ENCODE results near the gene PRKG2.
"Not testable (repeated sequence)": the region's sequence is repeated elsewhere in the genome, so short reads cannot be mapped to it uniquely, and the experiment has no call there.

The PRKG2 gene

DNA sequence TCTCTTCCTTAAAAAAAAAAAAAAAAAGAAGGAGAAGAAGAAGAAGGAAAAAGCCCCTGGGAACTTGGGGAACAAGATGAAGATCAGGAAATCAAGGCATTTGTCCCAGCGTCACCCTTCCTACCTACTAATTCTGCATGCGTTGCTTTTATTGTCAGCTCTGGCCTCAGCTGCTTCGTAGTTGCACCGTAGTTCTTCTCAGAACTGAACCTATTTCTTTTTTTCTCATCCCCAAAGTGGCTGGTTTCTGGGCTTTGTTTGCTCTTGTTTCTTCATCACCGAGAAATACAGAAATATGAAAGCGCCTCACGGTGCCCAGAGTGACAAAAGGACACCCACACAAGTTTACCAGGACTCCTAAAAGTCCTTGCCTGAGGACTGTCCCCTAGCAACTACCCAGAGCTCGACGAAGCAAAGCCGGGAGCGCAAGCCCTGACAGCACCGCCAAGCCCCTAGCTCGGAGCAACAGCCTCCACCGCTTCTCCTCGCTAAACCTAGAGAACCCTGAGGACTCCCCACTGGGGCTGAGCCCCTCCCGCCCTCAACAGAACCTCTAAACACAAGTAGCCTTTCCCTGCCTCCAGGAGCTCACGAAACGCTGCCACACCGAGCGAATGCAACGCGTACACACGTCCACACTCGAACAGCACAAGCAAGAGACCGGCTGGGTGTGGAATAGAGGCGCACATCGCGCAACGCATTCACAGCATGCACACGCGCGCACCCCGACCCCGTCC lies 710 bp downstream of the PRKG2 start:
- peak in 1 of 2 donors; percentile 16 for ATAC-seq

DNA sequence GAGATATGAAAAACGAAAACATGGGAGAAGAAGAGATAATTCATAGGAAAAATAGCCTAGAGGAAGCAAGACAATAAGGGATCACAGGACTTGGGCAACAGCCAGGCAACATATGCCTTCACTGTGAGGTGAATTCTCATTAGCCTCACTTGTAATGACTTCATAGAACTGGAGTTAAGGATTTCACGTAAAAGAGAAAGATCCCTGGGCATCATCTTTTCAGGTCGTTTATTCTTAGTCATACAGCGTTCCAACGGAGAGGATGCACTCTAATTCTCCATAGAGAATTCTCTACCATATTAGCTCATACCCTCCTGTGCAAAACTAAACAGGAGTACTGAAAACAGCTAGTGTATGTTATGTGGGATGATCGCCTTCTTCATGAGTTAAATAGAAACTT lies 1.4 kb downstream of the PRKG2 start:
- ATAC-seq, result no peak

DNA sequence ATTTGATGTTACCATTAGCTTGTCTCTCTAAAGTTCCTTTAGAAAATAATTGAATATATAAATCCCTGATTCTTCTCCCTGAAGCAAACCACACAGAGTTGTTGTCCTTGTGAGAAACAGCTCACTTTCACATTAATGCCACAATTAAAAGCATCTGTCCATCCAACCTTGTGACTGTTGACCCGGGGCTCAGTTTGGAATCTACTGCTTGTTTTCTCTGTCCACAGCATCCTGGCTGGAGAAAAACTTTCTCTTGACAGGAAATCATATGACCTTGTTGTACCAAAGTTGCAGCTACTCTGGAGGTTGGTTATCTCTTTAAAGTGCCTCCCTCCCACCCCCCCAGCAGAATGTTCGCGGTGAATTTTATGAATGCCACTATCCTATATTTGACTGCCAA lies 3.1 kb downstream of the PRKG2 start:
- no peak for ATAC-seq

DNA sequence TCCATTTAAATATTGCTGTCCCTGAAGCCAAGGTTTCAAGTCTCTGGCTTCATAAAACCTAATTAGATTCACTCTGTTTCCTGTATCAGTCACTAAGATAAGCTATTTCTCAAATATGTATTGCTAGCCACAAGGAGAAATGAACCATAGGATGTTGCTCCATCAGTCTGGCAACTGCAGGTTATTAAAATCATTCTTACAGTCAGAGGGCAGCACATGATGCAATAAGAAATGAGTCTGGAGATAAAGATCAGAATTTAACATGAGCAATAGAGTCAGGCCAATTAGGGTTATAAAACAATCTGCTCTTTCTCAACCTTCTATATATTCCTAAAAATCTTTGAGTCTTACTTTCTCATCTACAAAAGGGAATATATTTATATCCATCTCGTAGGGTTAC lies 7.2 kb downstream of the PRKG2 start:
- no peak for ATAC-seq

DNA sequence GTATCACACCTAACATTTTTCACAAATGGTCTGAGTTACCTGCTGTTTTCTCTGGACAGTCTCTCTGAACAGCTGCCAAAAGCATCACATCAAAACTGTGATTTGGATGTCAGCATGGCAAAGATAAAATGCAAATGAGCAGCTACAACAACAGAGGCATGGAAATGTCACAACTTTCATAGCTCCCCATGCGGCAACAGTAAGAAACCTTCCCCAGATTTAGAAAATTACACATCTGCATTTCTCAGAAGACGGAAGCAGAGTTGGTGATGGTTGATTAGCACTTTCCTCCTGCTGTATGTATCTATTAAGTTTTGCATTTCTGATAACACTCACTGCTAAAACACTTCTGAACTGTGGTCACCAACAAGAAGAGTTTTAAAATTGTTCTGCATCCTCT lies 9.7 kb downstream of the PRKG2 start:
- ATAC-seq, result no peak

DNA sequence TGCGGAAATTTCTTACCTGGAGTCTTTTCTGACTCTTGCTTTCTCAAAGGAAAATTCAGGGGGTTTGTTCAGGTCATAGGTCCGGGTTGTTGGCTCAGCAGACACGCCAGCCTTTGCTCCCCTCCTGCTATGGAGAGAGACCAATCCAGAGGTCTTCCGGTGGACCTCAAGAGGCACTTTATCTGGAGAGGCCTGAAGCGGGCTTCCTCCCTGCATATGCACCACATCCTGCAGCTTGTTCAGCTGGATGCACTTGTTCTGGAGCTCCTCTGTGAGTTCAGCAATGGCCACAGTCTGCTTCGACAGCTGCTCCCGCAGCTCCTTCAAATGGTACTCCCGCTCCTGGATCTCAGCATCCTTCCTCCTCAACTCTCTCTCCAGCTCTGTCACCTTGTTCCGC lies 10.5 kb downstream of the PRKG2 start:
- no peak for ATAC-seq

DNA sequence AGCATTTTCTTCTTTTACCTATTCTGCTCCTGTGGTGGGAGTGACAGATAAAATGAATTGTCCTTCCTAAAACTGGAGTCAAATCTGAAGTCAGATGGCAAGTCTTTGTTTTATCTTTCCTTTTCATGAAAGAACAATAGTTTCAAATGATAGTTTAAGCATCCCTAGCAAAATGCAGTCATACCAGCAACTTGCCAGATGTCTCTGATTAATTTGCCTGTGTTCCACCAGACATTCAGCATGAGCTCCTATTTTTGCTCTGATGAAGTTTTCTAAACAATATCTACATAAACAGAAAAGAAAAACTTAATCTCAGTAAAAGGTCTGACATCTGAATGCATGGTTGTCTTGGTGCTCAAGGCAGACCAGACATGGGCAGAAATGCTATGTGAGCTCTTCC lies 15.2 kb downstream of the PRKG2 start:
- ATAC-seq, result no peak

- no peak for ATAC-seq
Measured at GRCh38 chr4:81198609-81199008, 16.4 kb downstream of the PRKG2 start.

DNA sequence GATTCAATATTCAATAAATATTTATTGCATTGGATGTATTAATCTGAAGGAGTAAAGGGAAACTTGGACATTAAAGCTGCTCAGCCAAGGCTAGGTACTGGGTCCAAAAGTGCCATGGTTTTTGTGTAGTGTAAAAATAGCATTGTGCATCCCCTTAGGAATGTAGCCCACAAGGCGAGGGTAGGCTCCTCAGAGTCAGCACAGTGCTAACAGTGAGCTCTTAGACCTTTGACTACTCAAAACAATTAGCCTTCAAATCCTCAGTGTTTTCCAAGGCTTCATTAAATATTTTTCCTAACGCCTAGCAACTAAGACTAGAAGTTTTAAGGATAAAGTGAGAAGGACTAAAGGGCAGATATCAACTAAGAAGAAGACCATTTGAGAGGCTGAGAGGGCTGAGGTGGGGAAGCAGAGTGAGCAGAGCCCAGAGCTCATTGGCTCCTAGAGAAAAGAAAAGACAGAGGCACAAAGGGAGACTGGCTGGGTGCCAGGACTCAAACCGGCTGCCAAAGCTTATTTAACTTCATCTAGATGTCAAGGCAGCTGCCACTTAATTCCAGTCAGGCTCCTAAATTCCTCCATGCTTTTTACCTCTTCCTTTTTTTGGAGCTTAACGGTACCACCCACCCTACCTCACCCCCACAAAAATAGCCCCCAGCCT lies 17.0 kb downstream of the PRKG2 start:
- no peak for ATAC-seq

DNA sequence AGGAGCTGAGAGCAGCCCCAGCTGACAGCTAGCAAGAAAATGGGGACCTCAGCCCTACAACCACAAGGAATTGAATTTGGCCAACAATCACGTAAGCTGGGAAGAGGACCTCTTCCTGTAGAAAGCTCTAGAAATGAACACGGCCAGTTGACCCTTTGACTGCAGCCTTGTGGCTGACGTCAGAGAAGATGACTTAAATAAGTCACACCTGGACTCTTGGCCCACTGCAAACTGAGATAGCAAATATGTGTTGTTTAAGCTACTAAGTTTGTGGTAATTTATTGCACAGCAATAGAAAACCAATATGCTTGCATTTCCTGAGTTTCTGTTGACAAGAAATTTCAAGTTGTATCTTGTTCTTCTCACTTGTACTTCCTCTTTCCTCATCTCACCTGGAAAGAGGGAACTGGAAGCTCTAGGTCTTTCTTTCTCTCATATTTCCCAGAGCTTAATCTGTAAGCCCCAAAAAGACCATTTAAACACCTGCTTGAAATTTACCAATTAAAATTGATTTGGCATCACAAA lies 18.8 kb downstream of the PRKG2 start:
- ATAC-seq, result no peak

GRCh38 chr4:81195475-81195874 lies 19.5 kb downstream of the PRKG2 start:
- ATAC-seq, result no peak

- no peak for ATAC-seq
Measured at GRCh38 chr4:81194286-81194685, 20.7 kb downstream of the PRKG2 start.

GRCh38 chr4:81180916-81181315 lies 34.1 kb downstream of the PRKG2 start:
- no peak for ATAC-seq

DNA sequence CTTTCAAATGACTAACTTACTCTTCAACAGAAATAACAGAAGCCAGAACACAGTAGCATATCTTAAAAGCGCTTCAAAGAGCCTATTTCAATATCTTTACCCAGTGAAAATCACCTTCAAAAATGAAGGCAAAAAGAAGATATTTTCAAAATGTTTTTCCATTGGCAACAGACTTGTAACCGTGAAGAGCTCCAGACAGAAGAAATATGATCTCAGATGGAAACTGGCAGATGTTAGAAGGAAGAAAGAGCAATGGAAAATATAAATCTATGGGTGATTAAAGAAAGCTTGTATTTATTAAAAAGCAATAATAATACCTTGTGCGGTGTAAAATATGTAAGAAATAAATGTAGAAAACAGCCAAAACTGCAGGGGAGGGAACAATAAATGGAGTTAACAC lies 35.7 kb downstream of the PRKG2 start:
- ATAC-seq, result no peak

DNA sequence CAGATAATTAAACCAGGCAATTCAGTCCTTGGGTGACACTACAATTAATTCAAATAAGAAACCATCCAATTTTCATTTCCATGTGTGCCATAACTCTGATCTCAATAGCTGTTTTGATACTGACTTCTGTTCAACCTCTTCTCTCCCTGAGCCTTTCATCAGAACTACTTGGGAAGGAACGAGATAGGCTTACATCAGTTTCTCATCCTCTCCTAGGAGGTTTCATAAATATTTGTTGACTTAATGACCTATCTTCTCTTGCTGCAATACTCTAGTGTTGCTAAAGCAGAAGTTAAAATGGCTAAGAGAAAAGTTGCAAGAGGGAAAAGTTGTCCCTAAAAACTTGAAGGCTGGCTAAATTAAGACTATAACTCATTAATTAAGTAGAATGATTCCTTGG lies 41.8 kb downstream of the PRKG2 start:
- no peak for ATAC-seq

- ATAC-seq, result no peak
Measured at GRCh38 chr4:81166458-81167160, 48.4 kb downstream of the PRKG2 start.

GRCh38 chr4:81165861-81166430 lies 49.1 kb downstream of the PRKG2 start:
- no peak for ATAC-seq

GRCh38 chr4:81164623-81165416 lies 50.2 kb downstream of the PRKG2 start:
- peak; percentile 65 to 81 for ATAC-seq

DNA sequence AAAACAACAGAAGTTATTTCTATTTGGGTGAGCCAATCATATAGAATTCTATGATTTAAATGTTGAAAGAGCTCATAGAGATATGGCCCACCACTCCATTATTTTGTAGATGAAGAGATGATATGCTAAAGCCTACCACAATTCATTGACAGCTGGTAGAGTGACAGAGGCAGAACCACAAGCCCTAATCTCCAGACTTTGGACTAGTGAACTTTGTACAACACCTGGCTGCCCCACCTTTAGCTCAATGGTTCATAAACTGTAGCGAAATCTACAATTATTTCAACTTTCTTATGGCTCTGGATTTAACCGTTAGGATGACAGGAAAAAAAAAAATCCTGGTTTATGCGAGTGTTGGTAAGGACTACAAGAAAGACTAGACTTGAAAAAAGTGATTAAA lies 50.9 kb downstream of the PRKG2 start:
- no peak for ATAC-seq

DNA sequence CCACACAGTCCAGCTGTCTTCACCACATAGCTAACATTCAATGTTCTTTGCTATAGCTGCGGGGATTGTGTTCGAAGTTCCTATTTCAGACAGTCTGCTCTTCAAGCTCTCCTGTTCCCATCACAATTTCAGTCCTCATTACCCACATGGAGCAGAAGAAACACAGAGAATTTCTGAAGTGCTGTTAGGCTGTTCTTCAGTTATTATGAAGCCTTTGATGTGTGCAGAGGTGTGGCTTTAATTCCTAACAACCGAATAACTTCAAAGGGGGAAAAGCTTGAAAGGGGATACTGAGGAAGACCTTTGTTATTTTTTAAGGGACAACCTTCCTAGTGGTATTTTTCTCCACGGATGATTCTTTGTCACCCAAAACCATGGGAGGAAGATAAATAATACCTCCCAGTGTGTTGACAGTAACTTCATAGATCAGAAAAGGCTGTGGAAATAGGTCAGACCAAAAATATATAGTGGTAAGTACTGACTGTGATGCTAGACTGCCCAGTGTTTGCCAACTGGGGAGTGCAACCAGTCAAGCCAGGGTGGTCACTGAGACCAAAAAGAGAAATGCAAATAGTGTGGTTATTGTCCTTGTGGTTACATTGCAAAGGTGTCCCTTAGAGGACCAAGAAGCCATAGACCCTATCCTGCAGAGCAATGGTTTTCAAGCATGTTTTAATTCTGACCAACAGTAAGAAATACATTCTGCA lies 52.1 kb downstream of the PRKG2 start:
- no peak for ATAC-seq

DNA sequence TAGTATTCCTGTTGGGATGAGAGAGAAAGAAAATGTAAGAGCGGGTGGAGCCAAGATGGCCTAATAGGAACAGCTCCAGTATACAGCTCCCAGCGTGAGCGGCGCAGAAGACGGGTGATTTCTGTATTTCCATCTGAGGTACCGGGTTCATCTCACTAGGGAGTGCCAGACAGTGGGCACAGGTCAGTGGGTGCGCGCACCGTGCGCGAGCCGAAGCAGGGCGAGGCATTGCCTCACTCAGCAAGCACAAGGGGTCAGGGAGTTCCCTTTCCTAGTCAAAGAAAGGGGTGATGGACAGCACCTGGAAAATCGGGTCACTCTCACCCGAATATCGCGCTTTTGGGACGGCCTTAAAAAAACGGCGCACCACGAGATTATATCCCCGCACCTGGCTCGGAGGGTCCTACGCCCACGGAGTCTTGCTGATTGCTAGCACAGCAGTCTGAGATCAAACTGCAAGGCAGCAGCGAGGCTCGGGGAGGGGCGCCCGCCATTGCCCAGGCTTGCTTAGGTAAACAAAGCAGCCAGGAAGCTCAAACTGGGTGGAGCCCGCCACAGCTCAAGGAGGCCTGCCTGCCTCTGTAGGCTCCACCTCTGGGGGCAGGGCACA lies 61.2 kb downstream of the PRKG2 start:
- not testable (repeated sequence) for ATAC-seq

Measured in activated CD4-positive, CD25-positive, alpha-beta regulatory T cell treated with anti-CD3 and anti-CD28 coated beads, Interleukin-2, amount 50 U/mL, for 24 hours (primary cell).